Ramos (cell line): ENCODE data around the gene ACTMAP.

Experiments used
- in situ Hi-C: fragments of 300-500 bp; cut with MboI; formaldehyde crosslinking; loops from one replicate; pipeline ENCODE4 v1.14.3; 2022; ENCODE audit warnings: low sequenced_read_pairs; ENCODE audit not compliant: unreplicated experiment

ACTMAP gene

GRCh38 chr19:40704491-40705361 lies 45.6 kb downstream of the ACTMAP start:
- in situ Hi-C loops: no loop called here

- in situ Hi-C loops: no loop called here
These were observed 47.1 kb downstream of the ACTMAP start for GRCh38 chr19:40703029-40703755.

DNA sequence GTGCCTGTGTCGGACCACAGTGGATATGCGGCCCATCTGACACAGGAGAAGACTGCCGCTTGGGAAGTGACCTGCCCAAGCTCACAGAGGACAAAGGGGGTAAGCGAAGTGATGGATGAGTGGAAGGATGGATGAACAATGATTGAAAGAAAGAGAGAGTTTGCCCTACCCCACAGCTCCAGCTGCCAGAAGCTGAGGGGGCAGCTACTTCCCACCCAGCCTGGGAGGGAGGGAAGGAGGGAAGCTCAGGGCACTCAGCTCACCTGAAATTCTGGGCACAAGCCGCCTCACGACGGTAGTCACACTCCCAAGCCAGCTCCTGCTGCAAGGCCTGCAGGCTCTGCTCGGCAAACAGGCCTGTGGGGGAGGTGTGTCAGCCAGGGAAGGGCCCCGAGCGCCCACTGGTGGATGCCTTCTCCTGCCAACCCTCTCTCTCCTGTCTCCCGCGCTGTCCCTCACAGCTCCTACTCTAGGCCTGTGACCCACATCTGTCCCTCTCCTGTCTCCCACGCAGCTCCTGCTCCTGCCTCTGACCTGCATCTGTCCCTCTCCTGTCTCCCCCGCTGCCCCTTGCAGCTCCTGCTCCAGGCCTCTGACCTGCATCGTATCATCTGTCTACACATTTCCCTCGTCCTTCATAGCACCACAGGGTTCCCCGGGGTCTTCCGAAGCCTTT lies 47.8 kb downstream of the ACTMAP start:
- in situ Hi-C loops: no loop called here

DNA sequence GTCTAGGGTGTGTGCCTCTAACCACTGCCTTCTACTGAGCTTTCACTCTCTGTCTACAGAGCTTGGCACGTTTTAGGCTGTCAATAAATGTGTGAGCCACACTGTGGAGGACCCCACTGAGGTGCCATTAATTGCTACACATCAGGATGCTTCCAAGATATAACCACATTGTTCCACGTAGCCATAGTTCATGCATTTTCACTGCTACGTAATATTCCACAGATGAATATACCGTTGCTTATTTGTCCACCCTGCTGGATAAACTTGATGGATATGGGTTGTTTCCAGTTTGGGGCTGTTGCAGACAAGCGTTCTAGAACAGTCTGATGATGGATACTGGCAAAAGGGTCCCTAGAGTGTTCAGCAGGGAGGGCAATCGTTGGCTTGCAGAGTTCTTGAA lies 48.5 kb downstream of the ACTMAP start:
- in situ Hi-C loops: no loop called here

DNA sequence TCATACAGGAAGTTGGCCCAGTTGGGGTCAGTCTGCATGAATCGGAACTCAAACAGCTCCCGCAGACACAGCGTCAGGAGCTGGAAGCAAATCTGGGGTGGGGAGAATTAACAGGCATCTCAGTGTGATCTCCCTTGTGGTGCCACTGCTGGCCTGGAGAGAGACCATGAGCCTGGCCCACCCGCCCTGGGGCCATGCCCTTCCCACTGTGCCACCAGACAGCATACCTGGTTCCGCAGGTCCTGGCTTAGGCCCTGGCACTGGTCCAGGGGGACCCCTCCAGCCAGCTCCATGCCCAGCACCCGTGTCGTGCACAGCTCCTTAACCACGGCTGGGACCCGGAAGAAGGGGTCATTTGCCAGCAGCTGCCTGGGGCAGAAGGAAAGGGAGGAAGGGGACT lies 50.2 kb downstream of the ACTMAP start:
- in situ Hi-C loops: no loop called here

GRCh38 chr19:40697007-40697406 lies 53.3 kb downstream of the ACTMAP start:
- in situ Hi-C loops: no loop called here

- in situ Hi-C loops: no loop called here
These were observed 54.4 kb downstream of the ACTMAP start for GRCh38 chr19:40695881-40696280.

DNA sequence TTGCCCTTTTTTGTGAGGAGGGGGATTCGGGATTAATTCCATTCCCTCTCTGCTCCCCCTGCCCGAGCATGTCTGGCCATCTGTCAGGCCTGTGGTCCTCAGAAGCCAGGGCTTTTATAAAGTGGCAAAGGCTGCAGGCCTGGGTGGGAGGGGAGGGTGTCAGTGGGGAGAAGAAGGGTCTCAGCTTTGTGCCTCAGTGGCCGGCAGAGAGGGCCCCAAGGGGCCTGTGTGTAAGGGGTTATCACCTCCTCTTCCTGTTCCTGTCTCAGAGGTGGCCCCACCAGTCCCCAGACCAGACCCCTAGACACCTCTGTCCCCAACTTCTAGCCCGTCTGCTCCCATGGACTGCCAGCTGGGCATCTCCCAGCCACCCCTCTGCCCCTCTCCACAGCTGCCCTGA lies 56.4 kb downstream of the ACTMAP start:
- in situ Hi-C loops: no loop called here

- in situ Hi-C loops: no loop called here
These were observed 57.0 kb downstream of the ACTMAP start for GRCh38 chr19:40693150-40693788.

DNA sequence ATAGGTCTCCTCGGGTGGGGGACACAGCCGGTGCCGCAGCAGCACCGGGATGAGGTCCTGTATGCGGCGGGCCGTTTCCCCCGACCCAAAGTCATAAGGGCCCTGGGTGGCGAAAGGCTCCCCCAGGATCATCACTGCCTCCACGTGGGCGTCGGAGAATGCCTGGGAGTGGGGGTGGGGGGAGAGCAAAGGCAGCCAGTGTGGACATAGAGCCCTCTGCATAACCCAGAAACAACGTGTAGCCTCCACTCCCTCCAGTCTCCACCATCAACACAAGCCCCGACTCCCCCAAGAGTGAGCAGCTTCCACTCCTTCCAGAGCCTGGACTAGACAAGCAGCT lies 58.1 kb downstream of the ACTMAP start:
- in situ Hi-C loops: no loop called here

GRCh38 chr19:40691421-40692211 lies 58.7 kb downstream of the ACTMAP start:
- in situ Hi-C loops: no loop called here
